GM10266 (cell line): Measurements from ENCODE around the gene DNAH6.

ENCODE experiments used
- DNase-seq: peaks from one replicate; pipeline ENCODE4 v3.0.0; 2012; ENCODE audit errors: extremely low spot score
- CTCF ChIP-seq: IDR thresholded peaks from 2 replicates; pipeline ENCODE4 v1.5.1; 2012; ENCODE audit warnings: mild to moderate bottlenecking, low read depth; ENCODE audit not compliant: control insufficient read depth, insufficient read depth; ENCODE audit errors: missing control alignments

Gene DNAH6

GRCh38 chr2:84481702-84482101, 34.6 kb upstream of the DNAH6 start:
- no peak for TF ChIP-seq CTCF
- no peak for DNase-seq

DNA sequence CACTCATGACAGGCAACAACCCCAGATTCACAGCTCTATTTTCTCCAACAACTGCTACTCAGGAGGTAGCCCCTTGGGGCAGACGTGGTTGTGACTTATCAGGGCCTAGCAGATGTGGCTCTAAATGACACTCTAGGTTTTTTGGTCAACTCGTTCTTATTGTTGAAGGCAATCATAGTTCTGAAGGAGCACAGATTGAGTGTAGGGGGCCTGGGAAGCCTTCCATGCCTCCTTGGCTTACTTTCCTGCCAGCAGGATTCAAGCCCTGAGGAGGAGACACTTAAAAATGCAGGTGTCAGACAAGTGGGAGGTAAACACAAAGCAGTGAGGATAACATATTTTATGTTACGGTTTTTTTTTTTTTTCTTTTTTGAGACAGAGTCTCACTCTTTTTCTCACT, 33.7 kb upstream of the DNAH6 start:
- no peak for TF ChIP-seq CTCF
- no peak for DNase-seq

- no peak for TF ChIP-seq CTCF
- DNase-seq = no peak
Measured at GRCh38 chr2:84483320-84483719, 33.0 kb upstream of the DNAH6 start.

DNA sequence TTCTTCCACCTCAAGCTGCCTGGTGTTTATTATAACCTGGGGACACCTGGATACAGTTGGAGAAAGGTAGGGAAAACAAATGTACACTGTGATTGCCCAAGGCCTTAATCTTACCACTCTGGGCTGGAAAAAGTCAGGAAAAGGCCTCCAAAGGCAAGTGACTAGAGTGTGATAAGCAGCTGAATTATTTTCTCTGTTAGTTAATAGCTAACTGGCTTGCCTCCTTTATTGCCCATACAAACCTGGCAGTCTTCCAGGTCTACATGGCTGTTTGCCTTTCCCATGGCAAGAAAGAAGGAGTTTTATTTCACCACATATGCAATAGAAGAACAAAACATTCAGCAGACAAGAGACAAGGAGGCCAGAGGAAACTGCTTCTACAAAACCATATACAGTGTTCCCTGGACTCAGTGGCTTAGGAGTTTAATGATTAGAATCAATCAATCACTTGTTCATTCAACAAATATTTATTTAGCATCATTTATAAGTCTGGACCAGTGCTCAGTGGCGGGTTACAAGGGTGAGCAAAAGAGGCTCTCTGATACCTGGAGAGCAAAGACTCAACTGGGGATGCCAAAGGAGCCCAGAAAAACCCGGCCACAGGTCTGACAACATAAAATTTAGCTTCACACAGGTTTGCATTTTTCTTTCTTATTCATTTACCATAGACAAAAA, 29.7 kb upstream of the DNAH6 start:
- DNase-seq = no peak
- no peak for TF ChIP-seq CTCF

DNA sequence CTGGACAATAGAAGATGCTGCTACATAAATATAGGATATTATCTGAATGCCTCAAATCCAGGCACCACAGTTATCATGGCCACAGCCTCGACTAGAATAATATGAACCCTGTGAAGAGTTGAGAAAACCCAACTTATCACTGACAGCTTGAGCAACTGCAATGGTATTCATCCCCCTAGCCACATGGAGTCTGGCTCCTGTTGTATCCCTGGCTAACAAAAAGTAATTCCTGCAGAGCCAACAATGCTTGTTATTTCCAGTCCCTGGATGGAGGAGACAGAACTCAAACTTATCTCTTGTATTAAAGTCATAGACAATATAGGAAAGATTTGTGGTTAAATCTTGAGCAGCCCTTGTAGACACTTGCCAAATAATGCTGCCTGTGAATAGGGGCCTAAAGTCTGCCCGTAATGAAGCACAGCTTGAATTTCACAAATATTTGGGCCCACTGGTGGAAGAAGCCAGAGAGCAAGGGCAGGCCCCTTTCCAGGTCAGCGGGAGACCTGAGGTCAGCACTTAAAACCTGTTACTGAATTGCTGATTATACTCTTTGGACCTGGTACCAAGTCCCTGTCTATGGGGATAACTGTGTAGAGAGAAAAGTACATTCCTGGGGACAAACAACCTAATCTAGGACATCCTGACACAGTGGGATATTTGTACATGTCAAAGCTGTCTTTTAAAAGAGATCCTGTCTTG, 28.9 kb upstream of the DNAH6 start:
- no peak for TF ChIP-seq CTCF
- DNase-seq = no peak

DNA sequence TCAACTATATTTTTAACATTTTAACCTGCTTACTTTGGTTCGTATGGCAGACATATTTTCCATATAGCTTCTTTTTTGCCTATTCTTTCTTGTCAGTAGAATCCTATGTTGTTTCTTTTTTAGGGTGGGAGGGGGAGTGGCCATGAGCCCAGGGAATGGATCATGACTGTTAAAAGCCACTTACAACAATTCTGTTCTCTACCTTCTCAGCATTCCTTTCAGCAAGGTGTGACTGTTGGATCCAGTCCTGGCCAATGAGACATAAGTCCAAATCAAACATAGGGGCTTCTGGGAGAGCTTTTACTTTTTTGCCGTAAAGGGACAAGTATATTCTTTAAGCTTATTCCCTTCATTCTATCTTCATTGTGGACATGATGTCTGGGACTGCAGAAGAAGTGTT, 25.0 kb upstream of the DNAH6 start:
- no peak for DNase-seq
- TF ChIP-seq CTCF = no peak

DNA sequence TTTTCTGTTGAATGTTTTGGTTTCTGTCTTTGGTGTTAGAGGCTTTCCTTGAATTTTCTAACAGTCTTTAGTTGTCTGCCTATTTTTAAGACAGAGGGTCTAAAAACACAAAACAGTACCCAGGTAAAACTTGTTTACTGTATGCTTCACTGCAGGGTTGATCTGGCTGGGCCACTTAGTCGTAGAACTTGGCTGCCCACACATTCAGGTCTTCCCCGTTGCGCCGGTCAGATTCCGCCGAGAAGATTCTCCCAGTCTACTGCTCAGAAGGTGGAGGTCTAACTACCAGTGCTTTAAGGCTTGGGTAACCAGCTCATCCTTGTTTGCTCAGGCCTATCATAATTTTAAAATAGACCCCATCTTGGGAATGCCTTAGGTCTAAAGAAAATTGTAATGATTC, 24.6 kb upstream of the DNAH6 start:
- no peak for TF ChIP-seq CTCF
- no peak for DNase-seq
